NOMO-1 (cell line): ENCODE results near the gene NCAM2.

Source experiments
- DNase-seq, 2 experiments: peaks; one replicate each; lab custom pipeline; 2025; ENCODE audit not compliant: unreplicated experiment in 2 of 2; lab: John Stamatoyannopoulos, UW

The NCAM2 gene

GRCh38 chr21:21204366-21204996 lies 206.3 kb downstream of the NCAM2 start:
- DNase-seq: no peak

- no peak for DNase-seq
These were observed 207.4 kb downstream of the NCAM2 start for GRCh38 chr21:21205604-21206003.

- DNase-seq: no peak
These were observed 212.3 kb downstream of the NCAM2 start for GRCh38 chr21:21210552-21210951.

GRCh38 chr21:21213297-21213696 lies 215.1 kb downstream of the NCAM2 start:
- DNase-seq: no peak

- no peak for DNase-seq
These were observed 217.8 kb downstream of the NCAM2 start for GRCh38 chr21:21216047-21216446.

- DNase-seq: no peak
These were observed 228.3 kb downstream of the NCAM2 start for GRCh38 chr21:21226472-21226871.

- no peak for DNase-seq
These were observed 232.5 kb downstream of the NCAM2 start for GRCh38 chr21:21230672-21231071.

- no peak for DNase-seq
These were observed 233.7 kb downstream of the NCAM2 start for GRCh38 chr21:21231913-21232312.

- no peak for DNase-seq
These were observed 234.1 kb downstream of the NCAM2 start for GRCh38 chr21:21232320-21232719.

GRCh38 chr21:21233051-21233450 lies 234.8 kb downstream of the NCAM2 start:
- DNase-seq: no peak

- DNase-seq: no peak
These were observed 238.8 kb downstream of the NCAM2 start for GRCh38 chr21:21236996-21237395.

GRCh38 chr21:21238629-21239400 lies 240.6 kb downstream of the NCAM2 start:
- DNase-seq: no peak

- no peak for DNase-seq
These were observed 243.2 kb downstream of the NCAM2 start for GRCh38 chr21:21241391-21241790.

GRCh38 chr21:21246007-21246406 lies 247.8 kb downstream of the NCAM2 start:
- DNase-seq: no peak

GRCh38 chr21:21247424-21247823 lies 249.2 kb downstream of the NCAM2 start:
- no peak for DNase-seq

- DNase-seq: no peak
These were observed 263.8 kb downstream of the NCAM2 start for GRCh38 chr21:21262048-21262447.

GRCh38 chr21:21268061-21268471 lies 269.9 kb downstream of the NCAM2 start:
- DNase-seq: no peak

GRCh38 chr21:21268885-21269284 lies 270.7 kb downstream of the NCAM2 start:
- DNase-seq: no peak

GRCh38 chr21:21279193-21279901 lies 281.1 kb downstream of the NCAM2 start:
- DNase-seq: no peak

- DNase-seq: no peak
These were observed 285.6 kb downstream of the NCAM2 start for GRCh38 chr21:21283810-21284209.

GRCh38 chr21:21286170-21286798 lies 288.1 kb downstream of the NCAM2 start:
- peak; percentile 11 to 58 for DNase-seq
